ENCODE results near the gene KIF16B.

- TF ChIP-seq CTCF (IDR thresholded peaks at IDR 0.05; ENCODE audit: poor library complexity) (no peak), EZH2 (IDR thresholded peaks at IDR 0.05; ENCODE audit: borderline replicate concordance) (no peak), EZH2phosphoT487 (IDR thresholded peaks at IDR 0.05; ENCODE audit: low read depth, severe bottlenecking, unreplicated experiment) (no peak)
Observed at GRCh38 chr20:16520154-16520553, 53.1 kb downstream of the KIF16B start.

All from hepatocyte (in vitro differentiated cells).